NCI-H524 (cell line): ENCODE results near the gene SCRG1.
A peak's percentile ranks its signal among the peaks of the same experiment; 100 is the strongest.

ENCODE experiments used
- DNase-seq, 2 experiments: peaks; one replicate each; lab custom pipeline; 2025; lab: John Stamatoyannopoulos, UW

Gene SCRG1

GRCh38 chr4:173362666-173363065 is 36.2 kb downstream of the SCRG1 start:
- no peak for DNase-seq

GRCh38 chr4:173360587-173361221 is 38.2 kb downstream of the SCRG1 start:
- peak in 1 of 2 experiments; percentile 0 for DNase-seq

GRCh38 chr4:173357939-173358338 is 41.0 kb downstream of the SCRG1 start:
- no peak for DNase-seq

GRCh38 chr4:173347467-173347866 is 51.4 kb downstream of the SCRG1 start:
- no peak for DNase-seq

GRCh38 chr4:173346074-173346473 is 52.8 kb downstream of the SCRG1 start:
- DNase-seq, result no peak

- no peak for DNase-seq
These were observed 53.3 kb downstream of the SCRG1 start for GRCh38 chr4:173345648-173346047.

GRCh38 chr4:173343832-173344397 is 55.0 kb downstream of the SCRG1 start:
- DNase-seq, result no peak

GRCh38 chr4:173337463-173337862 is 61.5 kb downstream of the SCRG1 start:
- DNase-seq, result no peak

GRCh38 chr4:173334891-173335752 is 63.8 kb downstream of the SCRG1 start:
- peak; percentile 74 to 76 for DNase-seq
